B cell (primary cell): Measurements from ENCODE around the gene OR13C2. TPM values are rescaled to one million over a fixed set of nuclear protein-coding genes. Genes with fewer than 3 reads are reported as not detected.
"Not testable (repeated sequence)": the region's sequence is repeated elsewhere in the genome, so short reads cannot be mapped to it uniquely, and the experiment has no call there.

Experiments
- ATAC-seq: fragments of 200-7000 bp; cut with Tn5 transposase; one replicate; pipeline ENCODE4 v1.10.0; 2021; ENCODE audit warnings: low read depth, mild to moderate bottlenecking, moderate number of reproducible peaks, moderate library complexity
- CTCF ChIA-PET: fragments of 350-600 bp; sonication (Branson Sonifier 250); formaldehyde crosslinking; loops from one replicate; lab custom pipeline; 2021; ENCODE audit warnings: antibody characterized with exemption, inconsistent platforms; lab: Charles Lee
- POLR2A ChIA-PET: fragments of 350-600 bp; sonication (Branson Sonifier 250); formaldehyde crosslinking; loops from one replicate; lab custom pipeline; 2021; ENCODE audit warnings: antibody characterized with exemption; lab: Charles Lee
- DNase-seq: peaks from one replicate; pipeline ENCODE4 v3.0.0; 2013
- H2AFZ ChIP-seq: 2 replicates; pipeline ENCODE4 v1.6.1; 2012; ENCODE audit warnings: mild to moderate bottlenecking, low read depth, low read length; ENCODE audit not compliant: insufficient read depth, poor library complexity, severe bottlenecking
- H3K27ac ChIP-seq, 2 donors: 1 replicate in 1 of 2; 2 replicates in 1 of 2; pipeline ENCODE4 v1.5.1; 2012 to 2013; ENCODE audit warnings: low read length in 2 of 2, mild to moderate bottlenecking in 2 of 2, moderate library complexity in 1 of 2
- H3K27me3 ChIP-seq, 4 experiments: fragments of 200-600 bp in 1 of 4; sonication (generic) in 1 of 4; replicated peaks in 1 of 4; 1 replicate in 2 of 4; 2 replicates in 2 of 4; pipeline versions ENCODE4 v1.6.1 to v1.7.0; 2013 to 2016; ENCODE audit warnings: low read length in 3 of 4, mild to moderate bottlenecking in 2 of 4, mixed read lengths in 1 of 4, moderate library complexity in 1 of 4; ENCODE audit not compliant: insufficient read depth in 4 of 4, control insufficient read depth in 3 of 4; ENCODE audit errors: control extremely low read depth in 1 of 4
- H3K36me3 ChIP-seq, 2 experiments: replicated peaks in 1 of 2; 1 replicate in 1 of 2; 2 replicates in 1 of 2; pipeline versions ENCODE4 v1.6.1 to v1.7.1; 2013; ENCODE audit warnings: low read length in 1 of 2; ENCODE audit not compliant: insufficient read depth in 2 of 2, control insufficient read depth in 1 of 2; ENCODE audit errors: control extremely low read depth in 1 of 2, extremely low read depth in 1 of 2
- H3K4me1 ChIP-seq, 2 donors: fragments of 200-600 bp in 1 of 2; sonication (generic) in 1 of 2; 1 replicate in 1 of 2; 2 replicates in 1 of 2; pipeline versions ENCODE4 v1.5.1 to v1.6.1; 2013 to 2017; ENCODE audit warnings: low read length in 2 of 2; ENCODE audit not compliant: control insufficient read depth in 2 of 2, insufficient read depth in 2 of 2
- H3K4me2 ChIP-seq: replicated peaks from 2 replicates; pipeline ENCODE3; 2012; ENCODE audit warnings: mild to moderate bottlenecking, low read depth, low read length; ENCODE audit not compliant: poor library complexity, severe bottlenecking
- H3K4me3 ChIP-seq, 5 experiments: fragments of 200-600 bp in 1 of 5; sonication (generic) in 1 of 5; 1 replicate in 3 of 5; 2 replicates in 2 of 5; pipeline versions ENCODE4 v1.5.1 to v1.7.0; 2011 to 2016; ENCODE audit warnings: low read length in 4 of 5, mild to moderate bottlenecking in 4 of 5, low read depth in 2 of 5, control low read depth in 1 of 5, moderate library complexity in 1 of 5; ENCODE audit not compliant: insufficient read depth in 1 of 5; ENCODE audit errors: control extremely low read depth in 1 of 5, extremely low read depth in 1 of 5
- H3K79me2 ChIP-seq: fragments of 200-600 bp; sonication (generic); one replicate; pipeline ENCODE4 v1.6.0; 2016; ENCODE audit warnings: low read length; ENCODE audit not compliant: control insufficient read depth, insufficient read depth
- H3K9ac ChIP-seq: fragments of 200-600 bp; sonication (generic); 2 replicates; pipeline ENCODE4 v1.6.1; 2017; ENCODE audit warnings: mild to moderate bottlenecking, low read length, moderate library complexity
- H3K9me3 ChIP-seq, 3 donors: one replicate each; pipeline versions ENCODE4 v1.6.1 to v1.7.1; 2013; ENCODE audit warnings: low read length in 2 of 3; ENCODE audit not compliant: control insufficient read depth in 2 of 3, insufficient read depth in 1 of 3; ENCODE audit errors: control extremely low read depth in 1 of 3
- H4K20me1 ChIP-seq: 2 replicates; pipeline ENCODE4 v1.6.0; 2012; ENCODE audit warnings: mild to moderate bottlenecking, low read length; ENCODE audit not compliant: insufficient read depth, control insufficient read depth, poor library complexity, severe bottlenecking
- H3K27ac Mint-ChIP-seq: one replicate; pipeline ENCODE4 v1.8.0; 2021; ENCODE audit warnings: mixed read lengths
- H3K27me3 Mint-ChIP-seq: one replicate; pipeline ENCODE4 v1.8.0; 2021; ENCODE audit warnings: mixed read lengths
- H3K4me1 Mint-ChIP-seq: one replicate; pipeline ENCODE4 v1.8.0; 2021; ENCODE audit warnings: mixed read lengths
- H3K4me3 Mint-ChIP-seq: one replicate; pipeline ENCODE4 v1.8.0; 2021; ENCODE audit warnings: mixed read lengths
- H3K9me3 Mint-ChIP-seq: one replicate; pipeline ENCODE4 v1.8.0; 2022; ENCODE audit warnings: mixed read lengths; ENCODE audit not compliant: insufficient read depth
- EZH2 ChIP-seq: IDR thresholded peaks from 2 replicates; pipeline ENCODE4 v1.6.1; 2012; ENCODE audit warnings: borderline replicate concordance, low read depth, mild to moderate bottlenecking, moderate library complexity, low read length; ENCODE audit not compliant: insufficient read depth, poor library complexity, severe bottlenecking
- WGBS: methylation state at CpG from one replicate; pipeline ENCODE4 v1.1.5; 2013; ENCODE audit warnings: missing lambda C conversion rate; ENCODE audit not compliant: insufficient coverage; 5-methylcytosine and 5-hydroxymethylcytosine counted together
- intact Hi-C: fragments of 100-400 bp; cut with micrococcal nuclease; formaldehyde crosslinking; loops from one replicate; pipeline ENCODE4 v1.10.0; 2022
- polyA plus RNA-seq: library from polyadenylated mRNA; depleted of rRNA; stranded (reverse); fragments of >200 nt; gene quantifications from 2 replicates; pipeline ENCODE4 v1.2.3, GENCODE V29; 2012
- total RNA-seq, 2 donors: library from RNA; stranded (reverse); fragments of 120-200 nt in 1 of 2; gene quantifications; 1 replicate in 1 of 2; 2 replicates in 1 of 2; pipeline versions ENCODE4 v1.2.3 to v1.2.4, GENCODE V29; 2013 to 2022
- TF ChIP-seq, protein P1 (sequence below): fragments of 200-600 bp; IDR thresholded peaks from one replicate; pipeline ENCODE4 v1.8.0; 2022; ENCODE audit warnings: antibody characterized with exemption, mild to moderate bottlenecking

OR13C2 gene
- total and polyA plus RNA-seq, 2 donors (not counting 1 experiment from before 2014, with no cell fraction given), result not detected

DNA sequence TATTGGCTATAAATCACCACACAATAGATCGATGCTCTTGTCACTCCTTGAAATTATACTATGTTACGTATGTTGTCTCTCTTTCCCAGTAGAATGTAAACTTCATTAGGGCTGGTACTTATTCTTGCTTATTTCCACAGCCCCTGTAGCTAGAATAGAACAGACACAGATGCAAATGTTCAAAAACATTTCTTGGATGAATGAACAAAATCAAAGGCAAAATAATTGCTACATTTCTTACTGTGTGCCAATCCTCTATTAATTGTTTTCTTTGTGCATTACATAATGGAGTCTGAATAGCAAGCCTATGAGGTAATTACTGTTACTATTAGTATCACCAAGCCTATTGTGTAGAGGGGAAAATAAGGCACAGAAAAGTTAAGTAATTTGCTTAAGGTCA, 725 bp upstream of the OR13C2 start:
- CTCF ChIA-PET, result no interaction called here
- DNase-seq, result no peak
- intact Hi-C loops, result no loop called here

DNA sequence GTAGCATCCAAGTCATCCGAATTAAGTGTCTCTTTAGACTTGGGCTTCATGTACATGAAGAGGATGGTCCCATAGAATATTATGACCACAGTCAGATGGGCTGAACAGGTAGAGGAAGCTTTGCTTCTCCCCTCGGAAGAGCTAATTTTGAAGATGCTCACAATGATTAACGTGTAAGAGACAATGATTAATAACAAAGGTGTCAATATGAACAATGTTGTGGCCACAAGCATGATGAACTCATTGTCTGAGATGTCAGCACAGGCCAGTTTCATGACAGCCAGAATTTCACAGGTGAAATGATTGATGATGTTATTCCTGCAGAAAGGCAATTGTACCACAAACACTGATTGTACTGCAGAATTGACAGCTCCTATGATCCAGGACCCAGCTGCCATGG, 626 bp downstream of the OR13C2 start:
- TF ChIP-seq EZH2, result no peak
- TF ChIP-seq, protein P1, sequence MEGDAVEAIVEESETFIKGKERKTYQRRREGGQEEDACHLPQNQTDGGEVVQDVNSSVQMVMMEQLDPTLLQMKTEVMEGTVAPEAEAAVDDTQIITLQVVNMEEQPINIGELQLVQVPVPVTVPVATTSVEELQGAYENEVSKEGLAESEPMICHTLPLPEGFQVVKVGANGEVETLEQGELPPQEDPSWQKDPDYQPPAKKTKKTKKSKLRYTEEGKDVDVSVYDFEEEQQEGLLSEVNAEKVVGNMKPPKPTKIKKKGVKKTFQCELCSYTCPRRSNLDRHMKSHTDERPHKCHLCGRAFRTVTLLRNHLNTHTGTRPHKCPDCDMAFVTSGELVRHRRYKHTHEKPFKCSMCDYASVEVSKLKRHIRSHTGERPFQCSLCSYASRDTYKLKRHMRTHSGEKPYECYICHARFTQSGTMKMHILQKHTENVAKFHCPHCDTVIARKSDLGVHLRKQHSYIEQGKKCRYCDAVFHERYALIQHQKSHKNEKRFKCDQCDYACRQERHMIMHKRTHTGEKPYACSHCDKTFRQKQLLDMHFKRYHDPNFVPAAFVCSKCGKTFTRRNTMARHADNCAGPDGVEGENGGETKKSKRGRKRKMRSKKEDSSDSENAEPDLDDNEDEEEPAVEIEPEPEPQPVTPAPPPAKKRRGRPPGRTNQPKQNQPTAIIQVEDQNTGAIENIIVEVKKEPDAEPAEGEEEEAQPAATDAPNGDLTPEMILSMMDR, result no peak
- H3K4me1 ChIP-seq, result no peaks in the 10 kb centered on the region
- no peak overlapping the region for H3K9ac ChIP-seq
- DNase-seq (no peak), ATAC-seq (no peak)
- H3K27me3 ChIP-seq, result no peaks in the 10 kb centered on the region
- H2AFZ ChIP-seq, result no peak overlapping the region
- H3K36me3 ChIP-seq, result no peaks in the 10 kb centered on the region
- H4K20me1 ChIP-seq, result no peaks in the 10 kb centered on the region
- no peaks in the 10 kb centered on the region for H3K4me1 Mint-ChIP-seq
- H3K9me3 Mint-ChIP-seq, result no peaks in the 10 kb centered on the region
- H3K27ac Mint-ChIP-seq, result no peak overlapping the region
- no peak overlapping the region for H3K4me3 Mint-ChIP-seq
- ChIA-PET CTCF (no interaction called here), POLR2A (no interaction called here)
- H3K4me3 ChIP-seq, result no peak overlapping the region
- no peak overlapping the region for H3K27ac ChIP-seq
- no peaks in the 10 kb centered on the region for H3K9me3 ChIP-seq
- no peak overlapping the region for H3K4me2 ChIP-seq
- no peaks in the 10 kb centered on the region for H3K79me2 ChIP-seq
- H3K27me3 Mint-ChIP-seq, result no peaks in the 10 kb centered on the region
- intact Hi-C loops, result no loop called here
- WGBS, result 43% methylated on average over 1 of the region's 3 CpGs

More for the DNA sequence above, 725 bp upstream of the OR13C2 start:
- no peak for ATAC-seq
- H3K9ac ChIP-seq, result no peak overlapping the region
- H3K27me3 Mint-ChIP-seq, result no peaks in the 10 kb centered on the region
- no CpG with 5 or more reads among the region's 2 CpGs for WGBS
- no peaks in the 10 kb centered on the region for H4K20me1 ChIP-seq
- no peaks in the 10 kb centered on the region for H3K79me2 ChIP-seq
- no peak overlapping the region for H2AFZ ChIP-seq
- H3K4me3 ChIP-seq, result no peak overlapping the region
- H3K27ac Mint-ChIP-seq, result no peak overlapping the region
- no peak overlapping the region for H3K4me2 ChIP-seq
- H3K36me3 ChIP-seq, result no peaks in the 10 kb centered on the region
- H3K27ac ChIP-seq, result no peak overlapping the region
- POLR2A ChIA-PET, result no interaction called here
- no peaks in the 10 kb centered on the region for H3K4me1 Mint-ChIP-seq
- no peaks in the 10 kb centered on the region for H3K27me3 ChIP-seq
- no peaks in the 10 kb centered on the region for H3K9me3 ChIP-seq
- H3K9me3 Mint-ChIP-seq, result no peaks in the 10 kb centered on the region
- H3K4me3 Mint-ChIP-seq, result no peak overlapping the region
- no peak for TF ChIP-seq EZH2
- TF ChIP-seq, protein P1, result no peak
- no peaks in the 10 kb centered on the region for H3K4me1 ChIP-seq

DNA sequence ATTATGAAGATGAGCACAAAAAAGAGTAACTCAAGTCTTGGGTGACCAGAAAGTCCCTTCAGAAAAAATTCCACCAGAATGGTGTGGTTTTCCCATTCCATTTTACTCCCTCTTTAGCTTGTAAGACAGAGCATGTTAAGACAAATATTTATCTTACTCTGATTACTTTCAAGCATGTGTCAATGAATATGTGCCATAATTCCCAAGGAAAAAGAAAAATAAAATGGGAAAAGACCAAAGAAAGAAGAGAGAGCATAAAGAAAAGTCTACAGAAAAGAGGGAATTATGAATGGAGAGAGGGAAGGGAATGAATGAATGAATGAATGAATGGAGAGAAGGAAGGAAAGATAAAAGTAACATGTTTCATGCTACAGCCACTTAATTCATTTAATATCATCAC, 6.1 kb downstream of the OR13C2 start, which contains the start of gene OR13C5:
Gene OR13C5 (minus strand): TSS at position 101 of the 400 bp plus-strand sequence. CDS start 0 bp downstream, at position 101.
- H3K27ac ChIP-seq, DNase-seq, H4K20me1 ChIP-seq, H3K27ac Mint-ChIP-seq, H3K27me3 Mint-ChIP-seq, H3K4me1 ChIP-seq, H3K9ac ChIP-seq, H3K4me1 Mint-ChIP-seq, H3K79me2 ChIP-seq, POLR2A ChIA-PET, H2AFZ ChIP-seq, intact Hi-C loops, H3K9me3 ChIP-seq, H3K9me3 Mint-ChIP-seq, H3K27me3 ChIP-seq, ATAC-seq, H3K36me3 ChIP-seq, H3K4me2 ChIP-seq, CTCF ChIA-PET, H3K4me3 Mint-ChIP-seq, H3K4me3 ChIP-seq: not testable (repeated sequence)
